Duodenal mucosa (tissue), 2 donors: ENCODE results near the gene PSME1.
A peak's percentile ranks its signal among the peaks of the same experiment; 100 is the strongest.

ENCODE experiments used
- H3K27ac ChIP-seq: one replicate; pipeline ENCODE4 v1.7.0; 2013; ENCODE audit warnings: low read depth, low read length
- H3K27me3 ChIP-seq, 2 donors: one replicate each; pipeline ENCODE4 v1.7.0; 2013; ENCODE audit warnings: low read length in 2 of 2, control low read depth in 1 of 2; ENCODE audit not compliant: insufficient read depth in 2 of 2, control insufficient read depth in 1 of 2
- H3K36me3 ChIP-seq, 2 donors: one replicate each; pipeline ENCODE4 v1.7.0; 2013; ENCODE audit warnings: low read length in 2 of 2, control low read depth in 1 of 2; ENCODE audit not compliant: insufficient read depth in 2 of 2, control insufficient read depth in 1 of 2
- H3K4me1 ChIP-seq, 2 donors: one replicate each; pipeline ENCODE4 v1.7.0; 2013; ENCODE audit warnings: low read length in 2 of 2, control low read depth in 1 of 2; ENCODE audit not compliant: insufficient read depth in 2 of 2, control insufficient read depth in 1 of 2
- H3K4me3 ChIP-seq, 2 donors: one replicate each; pipeline ENCODE4 v1.7.0; 2013; ENCODE audit warnings: low read length in 2 of 2, low read depth in 1 of 2
- H3K9ac ChIP-seq, 2 donors: one replicate each; pipeline ENCODE4 v1.7.0; 2013; ENCODE audit warnings: low read length in 2 of 2, low read depth in 1 of 2
- H3K9me3 ChIP-seq, 2 donors: one replicate each; pipeline ENCODE4 v1.7.0; 2013; ENCODE audit warnings: low read length in 2 of 2, control low read depth in 1 of 2; ENCODE audit not compliant: control insufficient read depth in 1 of 2

Gene PSME1

GRCh38 chr14:24095271-24096068 lies 40.5 kb upstream of the PSME1 start:
- H3K4me3 ChIP-seq = peak overlapping the region; percentile 92 to 93
- H3K27me3 ChIP-seq = no peaks in the 10 kb centered on the region
- peaks cover 48 to 53% of the 10 kb centered on the region in 2 donors for H3K4me1 ChIP-seq
- H3K27ac ChIP-seq = peak overlapping the region; percentile 95
- no peaks in the 10 kb centered on the region for H3K9me3 ChIP-seq
- peaks cover 25 to 33% of the 10 kb centered on the region in 2 donors for H3K36me3 ChIP-seq
- peak overlapping the region; percentile 96 to 99 for H3K9ac ChIP-seq

- Histone ChIP-seq H3K4me1 (peaks cover 38 to 42% of the 10 kb centered on the region in 2 donors), H3K36me3 (peaks cover 37 to 44% of the 10 kb centered on the region in 2 donors), H3K27ac (no peak overlapping the region), H3K9me3 (no peaks in the 10 kb centered on the region), H3K27me3 (no peaks in the 10 kb centered on the region), H3K4me3 (peak overlapping the region; percentile 4 to 5), H3K9ac (peak overlapping the region in 1 of 2 donors; percentile 28)
Observed at GRCh38 chr14:24096545-24097181, 39.3 kb upstream of the PSME1 start.

GRCh38 chr14:24098229-24098926 lies 37.6 kb upstream of the PSME1 start:
- peaks cover 50 to 59% of the 10 kb centered on the region in 2 donors for H3K36me3 ChIP-seq

GRCh38 chr14:24098927-24099813 lies 36.8 kb upstream of the PSME1 start:
- Histone ChIP-seq H3K4me1 (peaks cover 21 to 28% of the 10 kb centered on the region in 2 donors), H3K36me3 (peaks cover 57 to 67% of the 10 kb centered on the region in 2 donors), H3K4me3 (no peak overlapping the region), H3K9me3 (no peaks in the 10 kb centered on the region), H3K27me3 (no peaks in the 10 kb centered on the region), H3K9ac (no peak overlapping the region), H3K27ac (no peak overlapping the region)

More at GRCh38 chr14:24098229-24098926, 37.6 kb upstream of the PSME1 start:
- Histone ChIP-seq H3K4me1 (peaks cover 23 to 28% of the 10 kb centered on the region in 2 donors), H3K9ac (peak overlapping the region in 1 of 2 donors; percentile 6), H3K4me3 (no peak overlapping the region), H3K27ac (no peak overlapping the region), H3K27me3 (no peaks in the 10 kb centered on the region), H3K9me3 (no peaks in the 10 kb centered on the region)

- Histone ChIP-seq H3K27ac (no peak overlapping the region), H3K27me3 (no peaks in the 10 kb centered on the region), H3K4me3 (no peak overlapping the region), H3K9ac (no peak overlapping the region), H3K36me3 (peaks cover 57 to 72% of the 10 kb centered on the region in 2 donors), H3K9me3 (no peaks in the 10 kb centered on the region), H3K4me1 (peaks cover 15 to 22% of the 10 kb centered on the region in 2 donors)
Observed at GRCh38 chr14:24100197-24100981, 35.6 kb upstream of the PSME1 start.

GRCh38 chr14:24100982-24101494 lies 35.0 kb upstream of the PSME1 start:
- Histone ChIP-seq H3K27me3 (no peaks in the 10 kb centered on the region), H3K36me3 (peaks cover 57 to 72% of the 10 kb centered on the region in 2 donors), H3K4me3 (no peak overlapping the region), H3K9ac (no peak overlapping the region), H3K27ac (no peak overlapping the region), H3K4me1 (peaks cover 9 to 17% of the 10 kb centered on the region in 2 donors), H3K9me3 (no peaks in the 10 kb centered on the region)

GRCh38 chr14:24102357-24103048 lies 33.5 kb upstream of the PSME1 start:
- Histone ChIP-seq H3K9ac (no peak overlapping the region), H3K27me3 (no peaks in the 10 kb centered on the region), H3K4me1 (peaks cover 5 to 19% of the 10 kb centered on the region in 2 donors), H3K4me3 (no peak overlapping the region), H3K9me3 (no peaks in the 10 kb centered on the region), H3K36me3 (peaks cover 57 to 64% of the 10 kb centered on the region in 2 donors), H3K27ac (no peak overlapping the region)

GRCh38 chr14:24103451-24103850 lies 32.5 kb upstream of the PSME1 start:
- H3K36me3 ChIP-seq = peaks cover 49 to 56% of the 10 kb centered on the region in 2 donors
- no peaks in the 10 kb centered on the region for H3K27me3 ChIP-seq
- H3K9me3 ChIP-seq = no peaks in the 10 kb centered on the region
- H3K4me3 ChIP-seq = no peak overlapping the region
- H3K4me1 ChIP-seq = peaks cover 3 to 12% of the 10 kb centered on the region in 2 donors
- no peak overlapping the region for H3K27ac ChIP-seq
- no peak overlapping the region for H3K9ac ChIP-seq
